PC-9 (cell line): ENCODE data around the gene KIZ.

Experiments
- CTCF ChIP-seq: fragments of 200-600 bp; sonication (generic); conservative IDR thresholded peaks from 2 replicates; pipeline ENCODE4 v1.6.1; 2017; ENCODE audit warnings: mixed run types, antibody characterized with exemption, mild to moderate bottlenecking, moderate library complexity
- EZH2 ChIP-seq: fragments of 200-600 bp; sonication (generic); IDR thresholded peaks from 2 replicates; pipeline ENCODE4 v1.8.0; 2017; ENCODE audit warnings: antibody characterized with exemption, low read depth

GRCh38 chr20:21219686-21220085, 93.8 kb downstream of the KIZ start:
- no peak for TF ChIP-seq EZH2
- no peak for TF ChIP-seq CTCF
